Parathyroid adenoma (tissue), 2 donors: ENCODE results near the gene HCN4.

Experiments
- H2AFZ ChIP-seq: fragments of 300-600 bp; sonication (generic); one replicate; pipeline ENCODE4 v1.7.0; 2017; ENCODE audit warnings: antibody characterized with exemption, mild to moderate bottlenecking
- H3K27ac ChIP-seq: fragments of 300-600 bp; sonication (generic); one replicate; pipeline ENCODE4 v1.7.0; 2017
- H3K27me3 ChIP-seq: fragments of 300-600 bp; sonication (generic); one replicate; pipeline ENCODE4 v1.7.0; 2017; ENCODE audit warnings: low read length; ENCODE audit not compliant: control insufficient read depth, insufficient read depth
- H3K36me3 ChIP-seq: fragments of 300-600 bp; sonication (generic); one replicate; pipeline ENCODE4 v1.7.0; 2017; ENCODE audit warnings: low read length; ENCODE audit not compliant: control insufficient read depth, insufficient read depth
- H3K4me1 ChIP-seq: fragments of 300-600 bp; sonication (generic); one replicate; pipeline ENCODE4 v1.7.0; 2017; ENCODE audit warnings: control low read depth
- H3K4me2 ChIP-seq: fragments of 300-600 bp; sonication (generic); one replicate; pipeline ENCODE4 v1.7.0; 2017; ENCODE audit warnings: low read length
- H3K4me3 ChIP-seq: fragments of 300-600 bp; sonication (generic); one replicate; pipeline ENCODE4 v1.7.0; 2017; ENCODE audit warnings: low read depth, low read length
- H3K79me2 ChIP-seq: fragments of 300-600 bp; sonication (generic); one replicate; pipeline ENCODE4 v1.7.0; 2017; ENCODE audit warnings: control low read depth
- H3K9ac ChIP-seq: fragments of 300-600 bp; sonication (generic); one replicate; pipeline ENCODE4 v1.7.0; 2017; ENCODE audit warnings: mild to moderate bottlenecking
- H3K9me3 ChIP-seq: fragments of 300-600 bp; sonication (generic); one replicate; pipeline ENCODE4 v1.7.0; 2017; ENCODE audit warnings: low read length; ENCODE audit not compliant: control insufficient read depth
- TF ChIP-seq, protein P1 (sequence below): fragments of 300-600 bp; sonication (generic); IDR thresholded peaks from one replicate; pipeline ENCODE4 v1.7.0; 2017; ENCODE audit warnings: antibody characterized with exemption, mild to moderate bottlenecking
- donor health status: primary hyperparathyroidism.

HCN4 gene

DNA sequence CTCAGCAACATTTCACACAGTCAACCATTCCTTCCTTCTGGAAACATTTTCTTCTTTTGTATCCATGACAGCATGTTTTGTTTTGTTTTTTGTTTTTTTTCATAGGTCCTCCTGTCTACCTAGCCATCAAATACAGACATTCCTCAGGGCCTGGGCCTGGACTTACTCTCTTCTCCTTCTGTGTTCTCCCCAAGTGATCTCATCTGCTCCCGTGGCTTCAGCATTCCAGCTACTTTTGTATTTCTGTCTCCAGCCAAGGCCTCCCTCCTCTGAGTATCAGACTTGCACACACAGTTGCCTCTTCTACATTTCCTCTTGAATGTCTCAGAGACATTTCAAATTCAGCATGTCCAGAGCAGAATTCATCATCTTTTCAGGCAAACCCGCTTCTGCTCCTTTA, 82.4 kb downstream of the HCN4 start:
- Histone ChIP-seq H3K79me2 (no peaks in the 10 kb centered on the region), H3K27me3 (no peaks in the 10 kb centered on the region), H3K4me1 (no peaks in the 10 kb centered on the region), H3K4me2 (no peak overlapping the region), H2AFZ (no peak overlapping the region), H3K9me3 (no peaks in the 10 kb centered on the region), H3K36me3 (no peaks in the 10 kb centered on the region), H3K27ac (no peak overlapping the region), H3K4me3 (no peak overlapping the region), H3K9ac (no peak overlapping the region)
- TF ChIP-seq, protein P1, sequence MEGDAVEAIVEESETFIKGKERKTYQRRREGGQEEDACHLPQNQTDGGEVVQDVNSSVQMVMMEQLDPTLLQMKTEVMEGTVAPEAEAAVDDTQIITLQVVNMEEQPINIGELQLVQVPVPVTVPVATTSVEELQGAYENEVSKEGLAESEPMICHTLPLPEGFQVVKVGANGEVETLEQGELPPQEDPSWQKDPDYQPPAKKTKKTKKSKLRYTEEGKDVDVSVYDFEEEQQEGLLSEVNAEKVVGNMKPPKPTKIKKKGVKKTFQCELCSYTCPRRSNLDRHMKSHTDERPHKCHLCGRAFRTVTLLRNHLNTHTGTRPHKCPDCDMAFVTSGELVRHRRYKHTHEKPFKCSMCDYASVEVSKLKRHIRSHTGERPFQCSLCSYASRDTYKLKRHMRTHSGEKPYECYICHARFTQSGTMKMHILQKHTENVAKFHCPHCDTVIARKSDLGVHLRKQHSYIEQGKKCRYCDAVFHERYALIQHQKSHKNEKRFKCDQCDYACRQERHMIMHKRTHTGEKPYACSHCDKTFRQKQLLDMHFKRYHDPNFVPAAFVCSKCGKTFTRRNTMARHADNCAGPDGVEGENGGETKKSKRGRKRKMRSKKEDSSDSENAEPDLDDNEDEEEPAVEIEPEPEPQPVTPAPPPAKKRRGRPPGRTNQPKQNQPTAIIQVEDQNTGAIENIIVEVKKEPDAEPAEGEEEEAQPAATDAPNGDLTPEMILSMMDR = no peak

DNA sequence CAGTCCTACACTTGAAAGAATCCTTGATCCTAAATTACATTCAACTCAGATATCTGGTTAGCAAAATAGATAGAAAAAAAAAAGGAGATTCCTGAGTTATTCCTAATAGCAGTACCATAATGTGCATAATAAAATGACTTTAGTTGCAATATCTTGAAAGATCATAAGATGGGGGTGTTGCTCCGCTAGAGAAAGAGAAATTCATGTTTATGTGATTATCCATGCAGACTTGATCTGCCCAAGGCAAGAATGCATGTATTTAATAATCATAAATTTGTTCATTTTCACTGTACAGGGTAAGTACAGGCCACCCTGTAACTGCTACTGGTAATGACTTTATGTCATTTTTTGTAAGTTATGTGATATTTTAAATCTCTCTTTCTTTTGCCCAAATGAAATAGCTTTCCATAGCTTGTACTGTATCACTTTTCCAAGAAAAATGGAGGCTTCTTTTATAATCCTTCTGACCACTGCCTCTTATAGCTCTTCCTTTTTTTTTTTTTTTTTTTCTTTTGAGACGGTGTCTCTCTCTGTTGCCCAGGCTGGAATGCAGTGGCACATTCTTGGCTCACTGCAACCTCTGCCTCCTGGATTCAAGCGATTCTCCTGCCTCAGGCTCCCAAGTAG, 84.6 kb downstream of the HCN4 start:
- Histone ChIP-seq H3K9ac (no peak overlapping the region), H3K4me3 (no peak overlapping the region), H3K36me3 (no peaks in the 10 kb centered on the region), H2AFZ (no peak overlapping the region), H3K79me2 (no peaks in the 10 kb centered on the region), H3K4me2 (no peak overlapping the region), H3K4me1 (no peaks in the 10 kb centered on the region), H3K27me3 (no peaks in the 10 kb centered on the region), H3K27ac (no peak overlapping the region), H3K9me3 (no peaks in the 10 kb centered on the region)
- TF ChIP-seq, protein P1 = no peak

DNA sequence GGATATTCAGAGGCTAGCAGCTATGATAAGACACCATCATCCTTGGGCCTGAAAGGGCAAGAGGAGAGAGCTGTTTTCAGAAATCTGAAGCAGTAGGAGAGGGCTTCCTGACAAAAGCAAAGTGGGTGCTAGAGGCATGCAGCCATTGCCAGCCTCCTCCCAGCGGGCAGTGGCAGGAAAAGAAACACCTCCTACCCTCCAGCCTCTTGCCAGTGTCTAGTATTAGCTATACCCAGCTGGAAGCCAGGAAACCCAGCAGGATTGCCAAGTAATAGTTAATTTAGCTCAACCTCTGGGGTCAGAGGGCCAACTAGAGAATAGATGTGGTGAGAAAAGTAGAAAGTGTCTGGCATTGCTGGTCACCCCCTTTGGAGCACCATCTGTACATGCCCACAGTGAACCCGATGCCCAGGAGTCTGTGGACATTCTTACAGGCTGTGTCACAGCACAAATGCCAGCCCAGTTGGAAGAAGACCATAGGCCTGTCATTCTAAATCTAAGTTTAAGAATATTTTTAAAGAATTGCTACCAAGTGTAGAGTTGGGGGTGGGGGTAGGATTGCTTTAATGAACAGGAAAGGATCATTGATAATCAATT, 85.3 kb downstream of the HCN4 start:
- Histone ChIP-seq H2AFZ (no peak overlapping the region), H3K27me3 (no peaks in the 10 kb centered on the region), H3K9ac (no peak overlapping the region), H3K27ac (no peak overlapping the region), H3K4me3 (no peak overlapping the region), H3K9me3 (no peaks in the 10 kb centered on the region), H3K36me3 (no peaks in the 10 kb centered on the region), H3K79me2 (no peaks in the 10 kb centered on the region), H3K4me2 (no peak overlapping the region), H3K4me1 (no peaks in the 10 kb centered on the region)
- TF ChIP-seq, protein P1 = no peak

DNA sequence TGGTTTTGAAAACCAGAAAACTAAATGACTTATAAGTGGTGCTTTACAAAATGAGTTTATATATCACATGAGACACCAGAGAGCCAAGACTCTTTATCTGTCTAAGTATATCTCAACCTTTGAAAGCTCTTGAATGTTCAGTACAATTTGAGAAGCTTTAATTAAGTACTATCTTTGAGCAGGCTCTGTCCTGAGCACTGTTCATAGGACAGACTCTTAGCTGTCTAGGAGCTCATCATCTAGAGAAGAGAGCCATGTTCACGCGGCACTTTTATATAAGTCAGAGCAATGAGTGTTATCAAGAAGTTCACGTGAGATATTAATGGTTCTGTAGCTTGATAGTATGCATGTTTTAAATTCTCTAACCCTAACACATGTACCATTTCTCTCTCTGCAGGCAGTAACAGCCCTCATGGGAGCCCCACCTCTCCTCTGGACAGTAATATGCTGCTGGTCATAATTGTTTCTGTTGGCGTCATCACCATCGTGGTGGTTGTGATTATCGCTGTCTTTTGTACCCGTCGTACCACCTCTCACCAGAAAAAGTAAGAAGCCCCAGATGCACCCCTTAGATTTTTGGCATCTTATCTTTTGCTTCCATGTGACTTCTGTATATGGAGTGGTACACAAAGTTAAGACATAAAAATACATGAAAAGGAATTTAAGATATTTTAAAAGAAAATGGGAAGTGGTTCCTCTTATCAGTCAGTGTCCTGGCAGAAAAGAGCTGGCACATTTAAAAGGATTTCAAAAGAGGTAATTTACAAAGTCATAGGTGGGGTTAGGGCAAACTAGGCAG, 86.0 kb downstream of the HCN4 start:
- H3K27ac ChIP-seq = no peak overlapping the region
- no peaks in the 10 kb centered on the region for H3K36me3 ChIP-seq
- H3K9me3 ChIP-seq = no peaks in the 10 kb centered on the region
- TF ChIP-seq, protein P1 = no peak
- H3K27me3 ChIP-seq = no peaks in the 10 kb centered on the region
- H3K4me3 ChIP-seq = no peak overlapping the region
- no peak overlapping the region for H2AFZ ChIP-seq
- no peaks in the 10 kb centered on the region for H3K4me1 ChIP-seq
- H3K9ac ChIP-seq = no peak overlapping the region
- no peak overlapping the region for H3K4me2 ChIP-seq
- H3K79me2 ChIP-seq = no peaks in the 10 kb centered on the region
